Panc1 (cell line): ENCODE measurements around the gene CNGB1. TPM values are rescaled to one million over a fixed set of nuclear protein-coding genes. Genes with fewer than 3 reads are reported as not detected.

ENCODE experiments used
- ATAC-seq: fragments of 200-7000 bp; cut with Tn5 transposase; 2 replicates; pipeline ENCODE4 v1.9.1; 2020; ENCODE audit warnings: mild to moderate bottlenecking, moderate library complexity
- BruUV-seq: library from RNA; stranded (reverse); fragments of 400-500 nt; replicated peaks from 2 replicates; lab custom pipeline; 2021; lab: Mats Ljungman, UMichigan
- CTCF ChIA-PET: fragments of 300-600 bp; sonication (Branson Sonifier 250); formaldehyde crosslinking; loops from one replicate; lab custom pipeline; 2022; ENCODE audit warnings: antibody characterized with exemption; lab: Charles Lee
- POLR2A ChIA-PET: fragments of 300-600 bp; sonication (Branson Sonifier 250); formaldehyde crosslinking; loops from one replicate; lab custom pipeline; 2022; ENCODE audit warnings: antibody characterized with exemption; lab: Charles Lee
- DNase-seq: peaks from one replicate; pipeline ENCODE4 v3.0.0-alpha.2; 2010; ENCODE audit warnings: low read depth, low spot score
- H3K27ac ChIP-seq: 2 replicates; pipeline ENCODE4 v1.5.1; 2011; ENCODE audit warnings: mild to moderate bottlenecking, low read length, inconsistent platforms
- H3K27me3 ChIP-seq: fragments of 200-500 bp; sonication (Bioruptor generic); 2 replicates; pipeline ENCODE4 v1.6.0; 2014; ENCODE audit warnings: low read length, inconsistent platforms; ENCODE audit not compliant: control insufficient read depth, insufficient read depth
- H3K36me3 ChIP-seq: fragments of 200-500 bp; sonication (Bioruptor generic); 2 replicates; pipeline ENCODE4 v1.5.1; 2014; ENCODE audit warnings: inconsistent platforms, mild to moderate bottlenecking, low read length, moderate library complexity; ENCODE audit not compliant: control insufficient read depth, insufficient read depth
- H3K4me1 ChIP-seq: 2 replicates; pipeline ENCODE4 v1.5.1; 2011; ENCODE audit warnings: inconsistent platforms, mild to moderate bottlenecking, low read length, moderate library complexity; ENCODE audit not compliant: control insufficient read depth, insufficient read depth
- H3K4me3 ChIP-seq, 2 experiments: 2 replicates each; pipeline ENCODE4 v1.5.1; 2011 to 2012; ENCODE audit warnings: low read depth in 2 of 2, low read length in 2 of 2, mild to moderate bottlenecking in 2 of 2, inconsistent platforms in 1 of 2, moderate library complexity in 1 of 2
- H3K9me3 ChIP-seq: fragments of 200-500 bp; sonication (Bioruptor generic); 2 replicates; pipeline ENCODE4 v1.5.1; 2014; ENCODE audit warnings: low read depth, mild to moderate bottlenecking, inconsistent platforms, low read length, moderate library complexity; ENCODE audit not compliant: control insufficient read depth, insufficient read depth
- CTCF ChIP-seq: fragments of 450-650 bp; IDR thresholded peaks from 2 replicates; pipeline ENCODE4 v1.5.1; 2017; ENCODE audit warnings: mild to moderate bottlenecking
- POLR2AphosphoS5 ChIP-seq: IDR thresholded peaks from 2 replicates; pipeline ENCODE4 v1.6.1; 2012; ENCODE audit warnings: mild to moderate bottlenecking, low read depth, low read length, moderate library complexity
- REST ChIP-seq, 2 experiments: IDR thresholded peaks; 2 replicates each; pipeline ENCODE4 v1.6.1; 2011 to 2012; ENCODE audit warnings: low read depth in 2 of 2, control low read depth in 1 of 2, low read length in 1 of 2, mild to moderate bottlenecking in 1 of 2, moderate library complexity in 1 of 2; ENCODE audit not compliant: insufficient read depth in 1 of 2
- SIN3A ChIP-seq: IDR thresholded peaks from 2 replicates; pipeline ENCODE4 v1.6.1; 2012; ENCODE audit warnings: low read depth, mild to moderate bottlenecking, low read length, moderate library complexity, borderline replicate concordance; ENCODE audit not compliant: insufficient read depth
- TCF7L2 ChIP-seq: IDR thresholded peaks from 2 replicates; pipeline ENCODE4 v1.6.1; 2011; ENCODE audit warnings: mild to moderate bottlenecking, low read depth, low read length, inconsistent platforms
- in situ Hi-C: cut with HindIII; loops from 2 replicates; pipeline ENCODE4 v1.10.0; 2016; ENCODE audit warnings: low sequenced_read_pairs, low pct_unique_long_range_greater_than_20kb
- intact Hi-C: fragments of 100-400 bp; cut with micrococcal nuclease; formaldehyde crosslinking; loops from one replicate; pipeline ENCODE4 v1.10.0; 2022; ENCODE audit not compliant: unreplicated experiment
- total RNA-seq: library from RNA; stranded (reverse); gene quantifications from one replicate; pipeline ENCODE4 v1.2.1, GENCODE V29; 2021; ENCODE audit not compliant: unreplicated experiment

The CNGB1 gene
- total RNA-seq, 1 experiment from 2014 or later = not detected

- Histone ChIP-seq H3K36me3 (no peaks in the 10 kb centered on the region), H3K9me3 (no peaks in the 10 kb centered on the region), H3K27me3 (no peaks in the 10 kb centered on the region), H3K27ac (no peak overlapping the region), H3K4me3 (no peak overlapping the region), H3K4me1 (no peaks in the 10 kb centered on the region)
- CTCF ChIA-PET = interaction anchor here (0.6 kb wide), 1 partner anchor 8 kb away, joined by 6 read pairs; no protein-coding TSS in a partner anchor
- in situ Hi-C loops = no loop called here
- no peak for ATAC-seq
- intact Hi-C loops = no loop called here
- TF ChIP-seq CTCF = no peak
- no peak for TF ChIP-seq TCF7L2
- TF ChIP-seq POLR2AphosphoS5 = no peak
- no peak for TF ChIP-seq REST (IDR thresholded peaks at IDR 0.05; ENCODE audit: insufficient read depth in 1 of 2, low read depth in 2 of 2, low read length in 1 of 2)
- TF ChIP-seq SIN3A = no peak
- POLR2A ChIA-PET = no interaction called here
- DNase-seq = no peak
- no TSS peak for BruUV-seq
These were observed 55.7 kb downstream of the CNGB1 start for GRCh38 chr16:57915267-57915666.

GRCh38 chr16:57914244-57915173 is 56.4 kb downstream of the CNGB1 start:
- intact Hi-C loops = no loop called here
- Histone ChIP-seq H3K4me1 (no peaks in the 10 kb centered on the region), H3K36me3 (no peaks in the 10 kb centered on the region), H3K9me3 (no peaks in the 10 kb centered on the region), H3K27me3 (no peaks in the 10 kb centered on the region), H3K27ac (no peak overlapping the region), H3K4me3 (no peak overlapping the region)
- in situ Hi-C loops = no loop called here
- ChIA-PET POLR2A (no interaction called here), CTCF (interaction anchor here (0.6 to 0.7 kb wide), 2 partner anchors 8 to 109 kb away, joined by 3 to 6 read pairs; no protein-coding TSS in a partner anchor)
- ATAC-seq (no peak), DNase-seq (no peak)
- no peak for TF ChIP-seq POLR2AphosphoS5
- TF ChIP-seq TCF7L2 = no peak
- no peak for TF ChIP-seq CTCF
- TF ChIP-seq SIN3A = no peak
- BruUV-seq = no TSS peak
